ENCODE results near the gene SIN3B. TPM values are rescaled to one million over a fixed set of nuclear protein-coding genes. Genes with fewer than 3 reads are reported as not detected.
A peak's percentile ranks its signal among the peaks of the same experiment; 100 is the strongest.
"Not testable (repeated sequence)": the region's sequence is repeated elsewhere in the genome, so short reads cannot be mapped to it uniquely, and the experiment has no call there.

The SIN3B gene
- polyA plus RNA-seq (ENCODE audit: insufficient read length): 82.8 TPM
- long read RNA-seq, donor 1, partial matches to known transcripts: 28 of 35 reads
- long read RNA-seq, donor 1, other reads (novel, unspliced or antisense): 0 of 35 reads
- long read RNA-seq, donor 2, transcript SIN3B-205 (5 exons, 904 nt): major isoform, 5 of 24 reads
- long read RNA-seq, donor 2, partial matches to known transcripts: 17 of 24 reads
- long read RNA-seq, donor 2, other reads (novel, unspliced or antisense): 0 of 24 reads
- long read RNA-seq, donor 3, partial matches to known transcripts: 22 of 25 reads
- long read RNA-seq, donor 3, other reads (novel, unspliced or antisense): 0 of 25 reads
- long read RNA-seq, donor 4, partial matches to known transcripts: 0 of 1 reads
- long read RNA-seq, donor 4, other reads (novel, unspliced or antisense): 0 of 1 reads
- long read RNA-seq, donor 5, full-length matches to known transcripts: 7 of 7 reads
- long read RNA-seq, donor 5, partial matches to known transcripts: 0 of 7 reads
- long read RNA-seq, donor 5, other reads (novel, unspliced or antisense): 0 of 7 reads
- long read RNA-seq, donor 6, full-length matches to known transcripts: 5 of 42 reads
- long read RNA-seq, donor 6, partial matches to known transcripts: 37 of 42 reads
- long read RNA-seq, donor 6, other reads (novel, unspliced or antisense): 0 of 42 reads
- long read RNA-seq, donor 7, full-length matches to known transcripts: 14 of 40 reads
- long read RNA-seq, donor 7, partial matches to known transcripts: 26 of 40 reads
- long read RNA-seq, donor 7, other reads (novel, unspliced or antisense): 0 of 40 reads
- long read RNA-seq, donor 8, full-length matches to known transcripts: 6 of 6 reads
- long read RNA-seq, donor 8, partial matches to known transcripts: 0 of 6 reads
- long read RNA-seq, donor 8, other reads (novel, unspliced or antisense): 0 of 6 reads

- DNase-seq: peak; percentile 91
Measured at GRCh38 chr19:16829010-16829821, at the start of gene SIN3B. TSS of gene SIN3B (plus strand) at chr19:16829398. CDS start at chr19:16829421, 23 bp downstream.

- no peak for DNase-seq
Measured at GRCh38 chr19:16779539-16780163, 49.5 kb upstream of the SIN3B start.

GRCh38 chr19:16782719-16783118 is 46.5 kb upstream of the SIN3B start:
- no peak for DNase-seq

GRCh38 chr19:16788479-16788878 is 40.7 kb upstream of the SIN3B start:
- no peak for DNase-seq

- no peak for DNase-seq
Measured at GRCh38 chr19:16789238-16789637, 40.0 kb upstream of the SIN3B start.

GRCh38 chr19:16790051-16790450 is 39.1 kb upstream of the SIN3B start:
- DNase-seq: no peak

- DNase-seq: no peak
Measured at GRCh38 chr19:16791942-16792341, 37.3 kb upstream of the SIN3B start.

GRCh38 chr19:16794456-16795441 is 34.4 kb upstream of the SIN3B start:
- DNase-seq: no peak

- no peak for DNase-seq
Measured at GRCh38 chr19:16795731-16796130, 33.5 kb upstream of the SIN3B start.

- DNase-seq: no peak
Measured at GRCh38 chr19:16797876-16798275, 31.3 kb upstream of the SIN3B start.

- not testable (repeated sequence) for DNase-seq
Measured at GRCh38 chr19:16798326-16798725, 30.9 kb upstream of the SIN3B start.

- no peak for DNase-seq
Measured at GRCh38 chr19:16799740-16800139, 29.5 kb upstream of the SIN3B start.

- peak; percentile 21 for DNase-seq
Measured at GRCh38 chr19:16801600-16802013, 27.6 kb upstream of the SIN3B start.

GRCh38 chr19:16804176-16804575 is 25.0 kb upstream of the SIN3B start:
- no peak for DNase-seq

- DNase-seq: no peak
Measured at GRCh38 chr19:16807549-16808284, 21.5 kb upstream of the SIN3B start.

- no peak for DNase-seq
Measured at GRCh38 chr19:16814526-16815100, 14.6 kb upstream of the SIN3B start.

- DNase-seq: no peak
Measured at GRCh38 chr19:16820056-16820455, 9.1 kb upstream of the SIN3B start.

- DNase-seq: no peak
Measured at GRCh38 chr19:16821081-16821480, 8.1 kb upstream of the SIN3B start.

- no peak for DNase-seq
Measured at GRCh38 chr19:16822648-16823047, 6.5 kb upstream of the SIN3B start.

Data from left kidney (tissue), 8 donors.